ENCODE measurements around the gene DPY19L2. TPM values are rescaled to one million over a fixed set of nuclear protein-coding genes. Genes with fewer than 3 reads are reported as not detected.
"Not testable (repeated sequence)": the region's sequence is repeated elsewhere in the genome, so short reads cannot be mapped to it uniquely, and the experiment has no call there.

The DPY19L2 gene
- total RNA-seq, 3 donors from 2014 or later: 2.0 to 7.8 (median 2.2) TPM

- H3K4me3 ChIP-seq; H3K9me3 ChIP-seq; intact Hi-C loops (cut with DNase I, micrococcal nuclease); H3K4me1 ChIP-seq (ENCODE audit: low read depth); DNase-seq; H3K36me3 ChIP-seq (ENCODE audit: low read depth); ATAC-seq: not testable (repeated sequence)
These were observed 22.5 kb upstream of the DPY19L2 start for GRCh38 chr12:63690837-63691236.

GRCh38 chr12:63689141-63689540 is 20.8 kb upstream of the DPY19L2 start:
- H3K36me3 ChIP-seq (ENCODE audit: low read depth); intact Hi-C loops (cut with DNase I, micrococcal nuclease); DNase-seq; H3K4me1 ChIP-seq (ENCODE audit: low read depth); H3K4me3 ChIP-seq; H3K9me3 ChIP-seq; ATAC-seq: not testable (repeated sequence)

- H3K9me3 ChIP-seq; DNase-seq; ATAC-seq; H3K36me3 ChIP-seq (ENCODE audit: low read depth); intact Hi-C loops (cut with DNase I, micrococcal nuclease); H3K4me3 ChIP-seq; H3K4me1 ChIP-seq (ENCODE audit: low read depth): not testable (repeated sequence)
These were observed 18.3 kb upstream of the DPY19L2 start for GRCh38 chr12:63686623-63687022.

- DNase-seq; H3K36me3 ChIP-seq (ENCODE audit: low read depth); H3K4me1 ChIP-seq (ENCODE audit: low read depth); intact Hi-C loops (cut with DNase I, micrococcal nuclease); ATAC-seq; H3K4me3 ChIP-seq; H3K9me3 ChIP-seq: not testable (repeated sequence)
These were observed 17.5 kb upstream of the DPY19L2 start for GRCh38 chr12:63685789-63686188.

GRCh38 chr12:63682617-63683016 is 14.3 kb upstream of the DPY19L2 start:
- H3K4me1 ChIP-seq (ENCODE audit: low read depth); intact Hi-C loops (cut with DNase I, micrococcal nuclease); ATAC-seq; H3K9me3 ChIP-seq; DNase-seq; H3K4me3 ChIP-seq; H3K36me3 ChIP-seq (ENCODE audit: low read depth): not testable (repeated sequence)

- H3K4me1 ChIP-seq (ENCODE audit: low read depth); ATAC-seq; intact Hi-C loops (cut with DNase I, micrococcal nuclease); DNase-seq; H3K4me3 ChIP-seq; H3K36me3 ChIP-seq (ENCODE audit: low read depth); H3K9me3 ChIP-seq: not testable (repeated sequence)
These were observed 12.5 kb upstream of the DPY19L2 start for GRCh38 chr12:63680758-63681157.

GRCh38 chr12:63672550-63672949 is 4.3 kb upstream of the DPY19L2 start:
- H3K4me1 ChIP-seq (ENCODE audit: low read depth); H3K36me3 ChIP-seq (ENCODE audit: low read depth); H3K9me3 ChIP-seq; H3K4me3 ChIP-seq; DNase-seq; intact Hi-C loops (cut with DNase I, micrococcal nuclease); ATAC-seq: not testable (repeated sequence)

GRCh38 chr12:63669936-63670335 is 1.6 kb upstream of the DPY19L2 start:
- H3K36me3 ChIP-seq (ENCODE audit: low read depth); ATAC-seq; H3K9me3 ChIP-seq; intact Hi-C loops (cut with DNase I, micrococcal nuclease); H3K4me3 ChIP-seq; H3K4me1 ChIP-seq (ENCODE audit: low read depth); DNase-seq: not testable (repeated sequence)

GRCh38 chr12:63669427-63669826 is 1.1 kb upstream of the DPY19L2 start:
- H3K9me3 ChIP-seq: not testable (repeated sequence)

GRCh38 chr12:63668800-63669365 is 590 bp upstream of the DPY19L2 start:
- H3K4me3 ChIP-seq; H3K9me3 ChIP-seq; H3K36me3 ChIP-seq (ENCODE audit: low read depth); H3K4me1 ChIP-seq (ENCODE audit: low read depth); intact Hi-C loops (cut with DNase I, micrococcal nuclease): not testable (repeated sequence)
- DNase-seq (peak in 2 of 3 donors; percentile 5 to 42), ATAC-seq (peak; percentile 54)

More at GRCh38 chr12:63669427-63669826, 1.1 kb upstream of the DPY19L2 start:
- H3K4me3 ChIP-seq; intact Hi-C loops (cut with DNase I, micrococcal nuclease); H3K4me1 ChIP-seq (ENCODE audit: low read depth); H3K36me3 ChIP-seq (ENCODE audit: low read depth); DNase-seq; ATAC-seq: not testable (repeated sequence)

- DNase-seq; ATAC-seq; intact Hi-C loops (cut with DNase I, micrococcal nuclease): not testable (repeated sequence)
These were observed 5.3 kb downstream of the DPY19L2 start for GRCh38 chr12:63663005-63663404.

GRCh38 chr12:63658501-63658900 is 9.8 kb downstream of the DPY19L2 start:
- intact Hi-C loops (cut with DNase I, micrococcal nuclease); H3K4me1 ChIP-seq (ENCODE audit: low read depth); H3K36me3 ChIP-seq (ENCODE audit: low read depth); H3K9me3 ChIP-seq; ATAC-seq; DNase-seq; H3K4me3 ChIP-seq: not testable (repeated sequence)

More at GRCh38 chr12:63663005-63663404, 5.3 kb downstream of the DPY19L2 start:
- not testable (repeated sequence) for H3K4me3 ChIP-seq; H3K36me3 ChIP-seq (ENCODE audit: low read depth); H3K9me3 ChIP-seq; H3K4me1 ChIP-seq (ENCODE audit: low read depth)

- ATAC-seq; DNase-seq; H3K9me3 ChIP-seq; intact Hi-C loops (cut with DNase I, micrococcal nuclease); H3K36me3 ChIP-seq (ENCODE audit: low read depth); H3K4me3 ChIP-seq; H3K4me1 ChIP-seq (ENCODE audit: low read depth): not testable (repeated sequence)
These were observed 11.9 kb downstream of the DPY19L2 start for GRCh38 chr12:63656407-63656806.

GRCh38 chr12:63655543-63656257 is 12.6 kb downstream of the DPY19L2 start:
- intact Hi-C loops (cut with DNase I, micrococcal nuclease); ATAC-seq: not testable (repeated sequence)

GRCh38 chr12:63654481-63654880 is 13.8 kb downstream of the DPY19L2 start:
- H3K9me3 ChIP-seq; H3K4me1 ChIP-seq (ENCODE audit: low read depth); H3K4me3 ChIP-seq; intact Hi-C loops (cut with DNase I, micrococcal nuclease); H3K36me3 ChIP-seq (ENCODE audit: low read depth); DNase-seq; ATAC-seq: not testable (repeated sequence)

More at GRCh38 chr12:63655543-63656257, 12.6 kb downstream of the DPY19L2 start:
- not testable (repeated sequence) for H3K4me3 ChIP-seq; H3K9me3 ChIP-seq; H3K36me3 ChIP-seq (ENCODE audit: low read depth); H3K4me1 ChIP-seq (ENCODE audit: low read depth); DNase-seq
